ENCODE data around the gene LRRC72. TPM values are rescaled to one million over a fixed set of nuclear protein-coding genes. Genes with fewer than 3 reads are reported as not detected.

LRRC72 gene
- total RNA-seq, 1 experiment from 2014 or later: not detected

- H3K9me3 ChIP-seq (ENCODE audit: low read length): no peaks in the 10 kb centered on the region
- no peaks in the 10 kb centered on the region for H4K20me1 ChIP-seq (ENCODE audit: low read length)
- ChIA-PET POLR2A (ENCODE audit: unreplicated experiment) (no interaction called here), CTCF (no interaction called here)
- no peak for DNase-seq
- no peaks in the 10 kb centered on the region for H3K9me2 ChIP-seq (replicated peaks; ENCODE audit: low read length)
- no TSS peak for BruUV-seq (replicated peaks)
- H3K27ac ChIP-seq (ENCODE audit: low read length): no peak overlapping the region
- intact Hi-C loops (cut with micrococcal nuclease): no loop called here
- H3K79me2 ChIP-seq (ENCODE audit: low read length): no peaks in the 10 kb centered on the region
- no peak for ATAC-seq
- H3K4me1 ChIP-seq (ENCODE audit: insufficient read depth, low read length): no peaks in the 10 kb centered on the region
- H3F3A ChIP-seq (ENCODE audit: low read length, unreplicated experiment): no peaks in the 10 kb centered on the region
- no peak overlapping the region for H3K9ac ChIP-seq (ENCODE audit: low read length)
- no peak overlapping the region for H3K4me2 ChIP-seq (ENCODE audit: low read length)
- no peaks in the 10 kb centered on the region for H3K36me3 ChIP-seq (ENCODE audit: low read depth, low read length)
- TF ChIP-seq EZH2phosphoT487 (IDR thresholded peaks at IDR 0.05; ENCODE audit: borderline replicate concordance, low read length) (no peak), EZH2 (IDR thresholded peaks at IDR 0.05; ENCODE audit: low read length, unreplicated experiment) (no peak), CTCF (conservative IDR thresholded peaks at IDR 0.05; ENCODE audit: low read depth, low read length) (no peak)
- peak overlapping the region; percentile 15; the same call in 1 of the 2 replicates for H2AFZ ChIP-seq (ENCODE audit: low read length)
- no peak overlapping the region for H3K4me3 ChIP-seq (ENCODE audit: low read length)
- H3K27me3 ChIP-seq (ENCODE audit: low read length): no peaks in the 10 kb centered on the region
These were observed 52.6 kb downstream of the LRRC72 start for GRCh38 chr7:16579216-16579615.

- H3K27me3 ChIP-seq (ENCODE audit: low read length): no peaks in the 10 kb centered on the region
- intact Hi-C loops (cut with micrococcal nuclease): no loop called here
- no peaks in the 10 kb centered on the region for H3K9me2 ChIP-seq (replicated peaks; ENCODE audit: low read length)
- no peaks in the 10 kb centered on the region for H4K20me1 ChIP-seq (ENCODE audit: low read length)
- no peaks in the 10 kb centered on the region for H3K36me3 ChIP-seq (ENCODE audit: low read depth, low read length)
- no TSS peak for BruUV-seq (replicated peaks)
- H3K4me2 ChIP-seq (ENCODE audit: low read length): no peak overlapping the region
- no peak for TF ChIP-seq EZH2phosphoT487 (IDR thresholded peaks at IDR 0.05; ENCODE audit: borderline replicate concordance, low read length)
- TF ChIP-seq CTCF (conservative IDR thresholded peaks at IDR 0.05; ENCODE audit: low read depth, low read length): no peak
- no peak for TF ChIP-seq EZH2 (IDR thresholded peaks at IDR 0.05; ENCODE audit: low read length, unreplicated experiment)
- no peaks in the 10 kb centered on the region for H3K79me2 ChIP-seq (ENCODE audit: low read length)
- ATAC-seq (no peak), DNase-seq (no peak)
- ChIA-PET CTCF (no interaction called here), POLR2A (ENCODE audit: unreplicated experiment) (no interaction called here)
- no peak overlapping the region for H3K9ac ChIP-seq (ENCODE audit: low read length)
- H3F3A ChIP-seq (ENCODE audit: low read length, unreplicated experiment): no peaks in the 10 kb centered on the region
- no peaks in the 10 kb centered on the region for H3K4me1 ChIP-seq (ENCODE audit: insufficient read depth, low read length)
- no peak overlapping the region for H3K27ac ChIP-seq (ENCODE audit: low read length)
- no peaks in the 10 kb centered on the region for H3K9me3 ChIP-seq (ENCODE audit: low read length)
- H2AFZ ChIP-seq (ENCODE audit: low read length): no peak overlapping the region
- H3K4me3 ChIP-seq (ENCODE audit: low read length): no peak overlapping the region
These were observed 54.7 kb downstream of the LRRC72 start for GRCh38 chr7:16581286-16581685.

- no peak for ATAC-seq
- H3K27ac ChIP-seq (ENCODE audit: low read length): no peak overlapping the region
- H3K4me2 ChIP-seq (ENCODE audit: low read length): no peak overlapping the region
- H3K9me2 ChIP-seq (replicated peaks; ENCODE audit: low read length): no peaks in the 10 kb centered on the region
- ChIA-PET POLR2A (ENCODE audit: unreplicated experiment) (no interaction called here), CTCF (no interaction called here)
- H3K36me3 ChIP-seq (ENCODE audit: low read depth, low read length): no peaks in the 10 kb centered on the region
- no peak for TF ChIP-seq CTCF (conservative IDR thresholded peaks at IDR 0.05; ENCODE audit: low read depth, low read length)
- no peak for TF ChIP-seq EZH2phosphoT487 (IDR thresholded peaks at IDR 0.05; ENCODE audit: borderline replicate concordance, low read length)
- TF ChIP-seq EZH2 (IDR thresholded peaks at IDR 0.05; ENCODE audit: low read length, unreplicated experiment): no peak
- no peak overlapping the region for H3K4me3 ChIP-seq (ENCODE audit: low read length)
- H3K4me1 ChIP-seq (ENCODE audit: insufficient read depth, low read length): no peaks in the 10 kb centered on the region
- no peaks in the 10 kb centered on the region for H3K9me3 ChIP-seq (ENCODE audit: low read length)
- no peaks in the 10 kb centered on the region for H4K20me1 ChIP-seq (ENCODE audit: low read length)
- BruUV-seq (replicated peaks): no TSS peak
- no peaks in the 10 kb centered on the region for H3K27me3 ChIP-seq (ENCODE audit: low read length)
- no peaks in the 10 kb centered on the region for H3K79me2 ChIP-seq (ENCODE audit: low read length)
- H3F3A ChIP-seq (ENCODE audit: low read length, unreplicated experiment): no peaks in the 10 kb centered on the region
- H3K9ac ChIP-seq (ENCODE audit: low read length): no peak overlapping the region
- no peak for DNase-seq
- H2AFZ ChIP-seq (ENCODE audit: low read length): no peak overlapping the region
- intact Hi-C loops (cut with micrococcal nuclease): no loop called here
These were observed 57.2 kb downstream of the LRRC72 start for GRCh38 chr7:16583834-16584233.

All from PC-3 (cell line).